HK-2 (cell line): ENCODE measurements around the gene PLAAT5.
"Not testable (repeated sequence)": the region's sequence is repeated elsewhere in the genome, so short reads cannot be mapped to it uniquely, and the experiment has no call there.

ENCODE experiments used
- DNase-seq: peaks from one replicate; pipeline ENCODE4 v3.0.0-alpha.2; 2018; ENCODE audit not compliant: unreplicated experiment

PLAAT5 gene, protein sequence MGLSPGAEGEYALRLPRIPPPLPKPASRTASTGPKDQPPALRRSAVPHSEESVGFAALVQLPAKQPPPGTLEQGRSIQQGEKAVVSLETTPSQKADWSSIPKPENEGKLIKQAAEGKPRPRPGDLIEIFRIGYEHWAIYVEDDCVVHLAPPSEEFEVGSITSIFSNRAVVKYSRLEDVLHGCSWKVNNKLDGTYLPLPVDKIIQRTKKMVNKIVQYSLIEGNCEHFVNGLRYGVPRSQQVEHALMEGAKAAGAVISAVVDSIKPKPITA

DNA sequence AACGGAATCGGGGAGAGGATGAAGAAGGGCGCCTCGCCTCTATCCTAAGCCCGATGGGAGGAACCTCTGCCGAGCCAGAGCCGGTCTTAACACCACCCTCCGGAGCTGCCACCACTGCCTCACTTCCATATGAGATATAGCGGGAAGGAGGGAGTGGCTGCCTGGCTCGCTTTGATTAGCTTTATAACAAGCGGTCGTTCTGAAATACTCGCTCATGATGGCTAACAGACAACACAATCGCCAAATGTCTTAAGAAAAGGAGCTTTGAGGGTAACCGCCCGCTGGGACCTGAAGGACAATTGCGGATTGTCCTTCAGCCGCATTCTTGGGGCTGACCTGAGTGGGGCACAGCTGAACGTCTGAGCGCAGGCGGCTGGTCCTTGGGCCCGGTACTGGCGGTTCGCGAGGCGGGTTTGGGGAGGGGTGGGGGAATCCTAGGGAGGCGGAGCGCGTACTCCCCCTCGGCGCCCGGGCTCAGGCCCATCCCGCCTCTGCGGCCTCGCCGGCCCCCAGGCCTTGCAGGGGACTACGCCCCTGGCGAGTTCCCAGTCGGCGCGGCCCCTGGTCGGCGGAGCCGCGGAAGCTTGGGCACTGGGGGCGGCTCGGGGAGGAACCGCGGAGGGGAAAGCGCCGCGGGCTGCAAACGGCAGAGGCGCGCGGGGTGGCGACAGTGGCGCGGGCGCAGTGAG is at the start of gene PLAAT5:
TSS of gene PLAAT5 (minus strand) at position 617 of the 689 bp plus-strand sequence. CDS start at position 484, 133 bp downstream.
- DNase-seq = no peak

DNA sequence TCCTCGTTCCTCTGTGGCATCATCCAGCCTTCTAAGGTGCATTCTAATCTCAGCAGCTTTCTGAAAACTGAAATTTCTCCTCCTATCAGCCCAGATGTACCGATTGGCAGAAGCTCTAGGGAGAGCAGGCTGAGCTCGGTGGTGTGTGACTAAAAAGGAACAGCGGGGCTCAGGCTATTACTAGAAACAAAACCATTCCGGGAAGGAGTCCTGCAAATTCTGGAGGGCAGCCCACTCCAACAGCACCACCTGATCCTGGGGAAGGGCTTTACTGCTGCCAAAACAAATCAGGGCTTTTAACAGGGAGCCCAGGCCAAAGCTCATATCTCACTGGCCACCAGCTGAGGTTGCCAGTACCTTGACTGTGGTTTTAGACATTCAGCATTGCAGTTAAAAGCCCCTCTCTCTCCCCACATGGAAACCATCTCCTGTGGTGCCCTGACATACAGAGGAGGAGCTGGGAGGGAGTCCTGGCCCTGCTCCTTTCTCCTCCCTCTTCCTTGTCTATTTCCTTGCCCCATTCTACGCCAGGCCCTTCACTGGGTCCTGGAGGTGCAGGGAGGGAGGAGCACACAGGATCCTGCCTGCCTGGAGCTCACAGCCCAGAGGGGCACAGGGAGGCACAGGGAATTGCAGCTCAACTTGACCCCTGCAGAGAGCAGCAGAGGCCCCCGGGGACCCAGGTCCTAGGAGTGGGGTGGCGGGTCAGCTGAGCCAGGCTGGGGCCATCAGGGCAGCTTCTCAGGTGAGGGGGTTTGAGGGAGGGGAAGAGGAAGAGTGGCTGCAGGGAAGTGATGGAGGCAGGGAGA is 46.5 kb upstream of the PLAAT5 start:
- no peak for DNase-seq

DNA sequence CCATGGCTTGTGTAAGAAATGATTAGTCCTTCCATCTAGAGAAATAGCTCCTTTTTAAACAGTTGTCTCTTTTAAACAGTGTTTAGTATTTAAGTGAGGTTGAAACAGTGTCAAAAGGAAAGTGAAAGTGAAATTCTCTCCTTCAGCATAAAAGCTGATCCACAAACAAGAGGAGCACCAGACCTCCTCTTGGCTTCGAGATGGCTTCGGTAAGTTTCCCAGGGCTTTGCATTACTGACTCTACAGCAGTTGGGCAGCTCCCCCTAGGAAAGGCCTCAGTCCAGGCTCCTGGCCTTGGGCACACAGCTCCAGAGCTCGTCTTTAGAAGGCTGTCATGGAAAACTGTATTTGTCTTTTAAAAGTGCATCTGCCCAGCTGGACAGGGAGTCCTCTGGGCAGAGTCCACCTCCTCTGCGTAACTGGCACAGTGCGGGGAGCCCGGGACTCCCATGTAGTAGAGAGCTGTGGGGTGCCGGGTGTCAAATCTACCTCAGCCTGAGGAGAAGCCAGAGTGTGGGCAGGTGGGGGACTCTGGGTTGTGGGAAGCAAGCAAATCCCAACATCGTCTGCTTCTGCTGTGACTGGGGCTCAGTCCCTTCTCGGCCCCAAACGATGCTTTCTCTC is 45.8 kb upstream of the PLAAT5 start, which contains the start of gene PLAAT4:
TSS of gene PLAAT4 (plus strand) at position 140 of the 624 bp plus-strand sequence. CDS start at position 201, 61 bp downstream.
- peak; percentile 18 for DNase-seq

DNA sequence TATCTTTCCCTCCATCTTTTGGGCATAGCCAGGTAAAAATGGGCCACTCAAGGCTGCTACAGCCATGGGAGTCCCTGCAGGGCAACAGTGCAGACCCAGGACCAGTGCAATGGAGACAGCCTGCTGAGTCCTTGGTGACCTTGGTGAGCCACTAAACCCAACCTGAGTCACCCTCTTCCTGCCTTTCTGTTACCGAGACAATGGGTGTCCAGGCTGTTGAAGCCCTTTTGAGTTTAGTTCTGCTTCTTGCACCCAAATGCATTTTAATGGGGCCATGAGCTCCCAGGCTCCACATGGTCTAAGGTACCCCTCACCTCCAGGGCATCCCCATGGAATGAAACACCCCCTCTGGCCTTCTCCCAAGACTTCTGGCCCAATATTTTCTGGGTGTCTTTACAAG is 44.8 kb upstream of the PLAAT5 start:
- DNase-seq = no peak

DNA sequence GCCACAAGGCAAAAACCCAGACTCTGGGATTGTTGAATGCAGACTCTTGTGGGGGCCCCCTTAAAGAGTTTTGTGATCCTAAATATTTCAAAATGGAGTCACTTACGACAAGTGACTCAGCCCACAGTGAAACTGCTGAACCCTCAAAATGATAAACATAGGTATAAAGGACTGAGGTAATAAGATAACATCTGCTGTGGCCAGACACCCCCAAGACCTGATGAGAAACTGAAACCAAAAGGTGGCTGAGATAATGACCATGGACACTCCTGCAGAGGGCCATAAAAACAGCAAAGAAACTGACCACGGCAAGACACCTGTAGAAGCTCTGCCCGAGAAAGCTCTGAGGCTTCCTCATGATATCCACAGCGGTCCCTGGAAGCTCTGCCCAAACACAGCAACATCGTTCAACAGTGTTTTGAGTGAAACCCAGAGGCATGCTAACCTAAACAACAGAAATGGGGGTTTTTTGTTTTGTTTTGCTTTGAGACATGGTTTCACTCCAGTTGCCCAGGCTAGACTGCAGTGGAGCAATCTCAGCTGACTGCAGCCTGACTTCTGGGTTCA is 44.0 kb upstream of the PLAAT5 start:
- DNase-seq = no peak

DNA sequence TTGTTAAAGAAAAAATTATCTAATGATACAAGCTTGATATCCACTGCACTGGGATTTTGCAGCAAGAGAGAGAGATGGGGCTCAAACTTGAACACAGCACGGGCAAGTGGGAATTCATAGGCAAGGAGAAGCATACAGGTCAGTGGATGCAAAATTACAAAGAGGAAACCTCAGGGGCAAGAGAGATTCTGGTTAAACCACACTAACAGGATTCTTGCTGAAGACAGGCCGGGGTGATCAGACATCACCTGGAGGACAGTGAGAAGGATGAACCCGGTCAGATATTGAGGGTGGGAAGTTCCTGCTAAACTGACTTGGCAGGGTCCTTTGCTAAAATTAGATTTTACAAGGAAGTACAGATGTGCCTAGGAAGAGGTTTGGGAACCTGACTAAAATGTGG is 43.1 kb upstream of the PLAAT5 start:
- no peak for DNase-seq

DNA sequence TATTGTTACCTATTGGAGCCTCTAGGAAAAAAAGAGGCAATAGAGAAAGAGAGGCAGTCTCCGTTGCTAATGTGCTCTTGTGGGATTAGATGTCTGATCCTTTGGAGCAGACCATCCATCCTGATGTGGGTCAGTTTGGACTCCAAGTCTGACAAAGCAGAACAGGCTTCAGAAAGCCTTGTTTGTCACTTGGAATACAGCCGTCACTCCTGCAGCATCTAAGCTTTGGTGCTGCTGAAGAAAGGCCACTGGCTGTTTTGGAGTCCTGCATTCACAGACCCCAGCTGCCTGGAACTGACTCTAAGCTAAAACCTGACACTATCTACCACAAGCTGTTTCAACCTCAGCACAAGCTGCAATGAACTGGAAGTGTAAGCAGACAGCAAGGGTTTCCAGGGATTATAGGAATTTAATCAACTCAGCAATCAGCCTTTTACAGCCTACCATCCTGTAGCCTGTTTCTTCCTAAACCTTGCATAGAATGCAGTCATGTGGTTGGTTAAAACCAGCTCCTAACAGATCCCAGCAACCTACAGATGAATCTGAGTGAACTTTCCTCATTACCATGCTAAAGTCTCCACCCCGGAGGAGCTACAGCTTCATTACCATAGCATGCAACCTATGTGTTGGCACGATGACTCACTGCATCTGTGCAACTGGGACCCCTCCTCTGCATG is 42.0 kb upstream of the PLAAT5 start:
- DNase-seq = no peak

DNA sequence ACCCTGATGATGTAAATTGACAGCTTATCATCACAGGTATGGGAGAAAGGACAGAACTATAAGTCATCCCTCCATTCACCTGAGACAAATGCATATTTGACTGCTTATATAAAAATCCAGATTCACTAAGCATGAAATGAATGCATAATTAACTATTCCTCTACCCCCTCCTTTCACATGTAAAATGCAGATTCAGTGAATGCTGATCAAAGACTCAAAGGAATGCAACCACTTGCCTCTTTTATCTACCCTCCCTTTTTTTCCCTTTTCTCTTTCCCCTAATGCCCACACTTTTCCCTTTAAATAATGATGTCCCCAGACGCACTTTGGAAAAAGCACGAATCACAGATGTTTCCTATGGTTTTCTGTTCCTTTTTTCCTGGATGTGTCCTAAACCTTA is 41.1 kb upstream of the PLAAT5 start:
- DNase-seq = no peak

DNA sequence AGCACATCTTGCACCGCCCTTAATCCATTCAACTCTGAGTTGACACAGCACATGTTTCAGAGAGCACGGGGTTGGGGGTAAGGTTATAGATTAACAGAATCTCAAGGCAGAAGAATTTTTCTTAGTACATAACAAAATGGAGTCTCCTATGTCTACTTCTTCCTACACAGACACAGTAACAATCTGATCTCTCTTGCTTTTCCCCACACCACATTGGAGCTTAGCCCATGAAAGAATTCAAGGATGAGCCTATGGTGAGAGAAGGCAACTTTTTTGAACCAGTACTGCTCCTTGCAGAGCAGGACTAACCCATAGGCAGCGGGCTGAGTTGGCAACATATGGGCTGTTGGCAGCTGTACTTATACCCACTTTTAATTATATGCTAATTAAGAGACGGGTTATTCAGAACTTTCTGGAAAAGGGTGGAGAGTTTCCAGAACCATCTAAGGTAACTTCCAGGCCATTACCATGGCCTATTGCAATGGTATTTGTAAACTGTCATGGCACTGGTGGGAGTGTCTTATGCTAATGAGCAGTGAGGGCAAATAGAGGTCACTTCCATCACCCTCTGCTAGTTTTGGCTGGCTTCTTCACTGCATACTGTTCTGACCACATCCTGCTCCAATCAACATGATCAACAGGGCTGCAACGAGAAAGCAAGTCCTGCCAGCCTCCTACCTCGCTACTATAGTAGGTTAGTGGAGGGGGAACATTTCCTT is 40.3 kb upstream of the PLAAT5 start:
- DNase-seq = peak; percentile 54

DNA sequence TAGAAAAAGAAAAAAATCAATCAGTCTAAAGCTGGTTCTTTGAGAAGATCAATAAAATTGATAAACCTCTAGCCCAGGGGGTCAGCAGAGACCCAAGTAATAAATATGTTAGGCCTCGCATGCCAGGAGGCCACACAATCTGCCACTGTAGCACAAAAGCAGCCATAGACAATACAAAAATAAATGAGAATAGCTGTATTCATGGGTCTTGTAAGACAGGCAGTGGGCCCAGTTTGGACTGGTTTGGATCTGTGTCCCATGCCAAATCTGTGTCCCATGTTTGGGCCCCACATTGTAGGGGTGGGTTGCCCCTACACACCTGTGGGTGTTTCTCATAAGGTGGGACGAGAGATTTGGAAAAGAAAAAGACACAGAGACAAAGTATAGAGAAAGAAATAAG is 39.1 kb upstream of the PLAAT5 start:
- no peak for DNase-seq

DNA sequence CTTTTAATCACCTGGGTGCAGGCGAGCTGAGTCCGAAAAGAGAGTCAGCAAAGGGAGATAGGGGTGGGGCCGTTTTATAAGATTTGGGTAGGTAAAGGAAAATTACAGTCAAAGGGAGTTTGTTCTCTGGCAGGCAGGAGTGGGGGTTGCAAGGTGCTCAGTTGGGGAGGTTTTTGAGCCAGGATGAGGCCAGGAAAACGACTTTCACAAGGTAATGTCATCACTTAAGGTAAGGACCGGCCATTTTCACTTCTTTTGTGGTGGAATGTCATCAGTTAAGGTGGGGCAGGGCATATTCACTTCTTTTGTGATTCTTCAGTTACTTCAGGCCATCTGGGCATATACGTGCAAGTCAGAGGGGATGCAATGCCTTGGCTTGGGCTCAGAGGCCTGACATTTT is 38.4 kb upstream of the PLAAT5 start:
- DNase-seq = not testable (repeated sequence)

DNA sequence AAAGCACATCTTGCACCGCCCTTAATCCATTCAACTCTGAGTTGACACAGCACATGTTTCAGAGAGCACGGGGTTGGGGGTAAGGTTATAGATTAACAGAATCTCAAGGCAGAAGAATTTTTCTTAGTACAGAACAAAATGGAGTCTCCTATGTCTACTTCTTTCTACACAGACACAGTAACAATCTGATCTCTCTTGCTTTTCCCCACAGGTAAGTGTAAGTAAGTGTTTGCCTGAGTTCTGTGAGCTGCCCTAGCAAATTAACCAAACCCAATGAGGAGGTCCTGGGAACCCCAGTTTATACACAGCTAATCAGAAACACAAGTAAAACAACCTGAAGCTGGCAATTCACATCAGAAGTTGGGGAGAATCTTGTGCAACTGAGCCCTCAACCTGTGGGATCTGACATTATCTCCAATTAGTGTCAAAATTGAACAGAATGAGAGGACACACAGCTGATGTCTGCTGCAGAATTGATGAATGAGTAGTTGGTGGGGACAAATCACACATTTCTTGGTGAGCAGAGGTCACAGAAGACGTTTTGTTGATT is 37.8 kb upstream of the PLAAT5 start:
- DNase-seq = not testable (repeated sequence)

DNA sequence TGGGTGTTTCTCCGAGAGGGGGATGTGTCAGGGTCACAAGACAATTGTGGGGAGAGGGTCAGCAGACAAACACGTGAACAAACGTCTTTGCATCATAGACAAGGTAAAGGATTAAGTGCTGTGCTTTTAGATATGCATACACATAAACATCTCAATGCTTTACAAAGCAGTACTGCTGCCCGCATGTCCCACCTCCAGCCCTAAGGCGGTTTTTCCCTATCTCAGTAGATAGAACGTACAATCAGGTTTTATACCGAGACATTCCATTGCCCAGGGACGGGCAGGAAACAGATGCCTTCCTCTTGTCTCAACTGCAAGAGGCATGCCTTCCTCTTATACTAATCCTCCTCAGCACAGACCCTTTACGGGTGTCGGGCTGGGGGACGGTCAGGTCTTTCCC is 37.2 kb upstream of the PLAAT5 start:
- not testable (repeated sequence) for DNase-seq

DNA sequence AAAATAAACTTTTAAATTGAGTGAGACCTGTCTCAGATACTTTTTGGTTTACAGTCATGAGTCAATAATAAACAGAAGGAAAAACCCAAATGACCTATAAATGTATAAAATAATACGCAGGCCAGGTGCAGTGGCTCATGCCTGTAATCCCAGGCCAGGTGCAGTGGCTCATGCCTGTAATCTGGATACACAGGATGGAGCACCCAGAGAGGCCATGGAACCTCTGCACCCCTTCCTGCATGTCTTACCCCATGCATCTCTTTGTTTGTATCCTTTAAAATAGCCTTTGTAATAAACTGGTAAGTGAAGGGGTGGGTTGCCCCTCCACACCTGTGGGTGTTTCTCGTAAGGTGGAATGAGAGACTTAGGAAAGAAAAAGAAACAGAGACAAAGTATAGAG is 36.7 kb upstream of the PLAAT5 start:
- no peak for DNase-seq

DNA sequence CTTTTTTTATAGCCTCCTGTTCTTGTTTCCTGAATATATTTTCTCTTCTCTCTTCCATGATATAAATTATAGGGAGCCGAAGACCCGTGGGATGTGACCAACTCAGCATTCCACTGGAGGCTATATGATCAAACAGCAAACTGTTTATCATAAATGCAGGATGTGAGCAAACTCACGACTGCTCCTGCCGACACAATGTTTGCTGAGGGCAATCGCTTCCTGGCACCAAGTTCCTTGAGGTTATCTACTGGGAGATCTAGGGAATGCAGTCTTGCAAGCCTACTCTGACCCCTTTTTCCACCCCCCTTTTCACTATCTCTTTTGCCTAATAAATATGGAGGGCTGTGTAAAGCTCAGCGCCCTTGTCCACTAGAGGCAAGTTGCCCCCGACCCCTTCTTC is 32.2 kb upstream of the PLAAT5 start:
- DNase-seq = no peak

DNA sequence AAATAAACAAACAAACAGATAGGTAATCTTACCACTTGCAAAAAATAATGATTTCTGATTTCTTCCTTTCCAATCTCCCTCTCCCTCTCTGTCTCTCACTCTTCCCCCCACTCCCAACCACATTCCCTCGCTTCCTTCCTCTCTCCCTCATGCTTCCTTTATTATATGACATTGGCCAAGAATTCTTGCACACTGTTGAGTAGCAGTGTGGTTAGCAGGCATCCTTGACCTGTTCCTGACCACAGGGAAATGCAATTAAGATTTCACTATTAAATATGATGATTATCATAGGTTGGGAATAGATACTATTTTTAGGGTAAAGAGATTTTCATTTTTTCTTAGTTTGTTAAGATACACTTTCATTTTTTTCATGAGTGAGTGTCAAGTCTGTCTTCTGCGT is 30.9 kb upstream of the PLAAT5 start:
- no peak for DNase-seq

DNA sequence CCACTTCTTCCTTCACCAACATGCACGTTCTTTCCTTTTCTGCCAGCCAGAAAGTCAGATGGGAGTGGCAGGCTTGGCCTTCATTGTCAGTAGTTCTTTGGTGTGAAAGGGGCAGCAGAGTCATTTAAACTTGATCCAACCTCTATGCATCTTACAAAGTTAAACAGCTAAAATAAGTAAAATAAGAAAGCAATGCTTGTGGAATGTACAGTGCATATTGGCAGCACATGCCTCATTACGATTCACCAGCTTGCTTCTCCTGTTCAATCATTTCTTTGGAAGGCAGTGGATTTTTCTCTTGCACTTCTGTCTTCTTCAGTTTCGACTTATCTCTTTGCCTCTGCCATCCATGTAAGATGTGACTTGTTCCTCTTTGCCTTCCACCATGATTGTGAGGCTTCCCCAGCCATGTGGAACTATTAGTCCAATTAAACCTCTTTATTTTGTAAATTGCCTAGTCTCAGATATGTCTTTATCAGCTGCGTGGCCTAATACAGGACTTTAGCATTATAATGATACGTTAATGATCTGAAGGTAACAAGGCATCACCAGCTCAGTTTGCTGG is 29.7 kb upstream of the PLAAT5 start:
- DNase-seq = no peak

DNA sequence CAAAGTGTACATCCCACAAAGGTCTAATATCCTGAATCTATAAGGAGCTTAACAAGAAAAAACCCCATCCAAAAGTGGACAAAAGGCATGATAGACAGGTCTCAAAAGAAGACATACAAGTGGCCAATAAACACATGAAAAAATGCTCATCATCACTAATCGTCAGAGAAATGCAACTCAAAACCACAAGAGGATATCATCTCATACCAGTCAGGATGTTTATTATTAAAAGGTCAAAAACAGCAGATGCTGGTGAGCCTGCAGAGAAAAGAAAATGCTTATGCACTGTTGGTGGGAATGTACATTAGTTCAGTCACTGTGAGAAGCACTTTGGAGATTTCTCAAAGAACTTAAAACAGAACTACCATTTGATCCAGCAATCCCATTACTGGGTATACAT is 27.6 kb upstream of the PLAAT5 start:
- DNase-seq = no peak

DNA sequence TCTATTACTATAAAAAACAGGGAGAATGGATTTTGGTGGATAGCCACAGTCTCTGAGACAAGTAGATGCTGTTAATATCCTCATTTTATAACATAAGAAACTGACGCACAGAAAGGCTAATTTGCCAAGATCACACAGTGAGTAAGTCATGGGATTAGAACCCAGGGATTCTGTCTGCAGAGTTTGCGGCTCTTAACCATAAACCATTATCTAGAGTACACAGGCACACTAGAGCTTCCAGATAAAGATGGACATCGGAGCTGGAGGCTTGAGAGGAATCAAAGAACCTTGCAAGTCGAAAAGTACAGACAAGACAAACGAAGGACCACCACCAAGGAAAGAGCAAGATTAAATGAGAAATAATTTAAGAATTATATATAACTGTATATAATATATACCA is 26.2 kb upstream of the PLAAT5 start:
- no peak for DNase-seq

DNA sequence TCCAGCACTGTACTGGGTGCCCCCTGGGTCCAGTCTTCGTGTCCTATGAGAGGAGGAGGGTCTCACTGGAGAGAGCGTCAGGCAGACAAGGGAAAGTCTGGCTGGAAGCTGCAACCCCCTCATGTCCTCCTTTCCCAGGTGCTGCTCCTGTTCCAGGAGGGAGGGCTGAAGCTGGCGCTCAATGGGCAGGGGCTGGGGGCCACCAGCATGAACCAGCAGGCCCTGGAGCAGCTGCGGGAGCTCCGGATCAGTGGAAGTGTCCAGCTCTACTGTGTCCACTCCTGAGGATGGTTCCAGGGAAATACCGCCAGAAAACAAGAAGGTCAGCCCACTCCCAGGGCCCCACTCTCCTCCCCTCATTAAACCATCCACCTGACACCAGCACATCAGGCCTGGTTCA is 25.1 kb upstream of the PLAAT5 start:
- DNase-seq = no peak
